H54 (cell line): ENCODE data around the gene TOPBP1.
"Not testable (repeated sequence)": the region's sequence is repeated elsewhere in the genome, so short reads cannot be mapped to it uniquely, and the experiment has no call there.

ENCODE experiments used
- DNase-seq: peaks from one replicate; pipeline ENCODE4 v3.0.0; 2011; ENCODE audit warnings: low spot score, mixed read lengths; ENCODE audit not compliant: insufficient read length
- FAIRE-seq: peaks from 3 replicates; lab custom pipeline; 2011; peaks lifted over from hg19 to GRCh38; lab: Jason Lieb, UNC
- POLR2A ChIP-seq: IDR thresholded peaks from 2 replicates; pipeline ENCODE4 v1.6.1; 2011; ENCODE audit warnings: low read depth, mild to moderate bottlenecking, low read length

TOPBP1 gene

DNA sequence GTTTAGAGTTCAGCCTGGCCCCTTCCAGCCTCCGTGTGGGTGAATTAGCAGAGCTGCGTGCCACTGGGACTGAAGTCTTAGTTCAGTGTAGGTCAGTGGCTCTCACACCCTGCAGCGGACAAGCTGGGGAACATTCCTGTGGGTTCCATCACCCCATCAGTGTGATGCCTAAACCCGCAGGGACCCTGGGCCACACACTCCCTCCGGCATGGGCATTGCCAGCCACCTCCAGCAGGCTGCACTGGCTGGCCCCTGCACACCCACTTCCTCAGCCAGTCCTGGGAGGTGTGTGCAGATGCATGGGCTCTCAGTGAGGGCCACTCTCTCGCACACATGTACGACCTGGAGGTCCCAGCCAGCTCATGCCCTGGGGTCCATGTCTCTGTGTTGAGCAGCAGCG, 32.1 kb upstream of the TOPBP1 start:
- no peak for TF ChIP-seq POLR2A
- no peak for DNase-seq
- no peak for FAIRE-seq

- TF ChIP-seq POLR2A = no peak
- DNase-seq (no peak), FAIRE-seq (no peak)
These were observed 31.0 kb upstream of the TOPBP1 start for GRCh38 chr3:133692759-133693158.

DNA sequence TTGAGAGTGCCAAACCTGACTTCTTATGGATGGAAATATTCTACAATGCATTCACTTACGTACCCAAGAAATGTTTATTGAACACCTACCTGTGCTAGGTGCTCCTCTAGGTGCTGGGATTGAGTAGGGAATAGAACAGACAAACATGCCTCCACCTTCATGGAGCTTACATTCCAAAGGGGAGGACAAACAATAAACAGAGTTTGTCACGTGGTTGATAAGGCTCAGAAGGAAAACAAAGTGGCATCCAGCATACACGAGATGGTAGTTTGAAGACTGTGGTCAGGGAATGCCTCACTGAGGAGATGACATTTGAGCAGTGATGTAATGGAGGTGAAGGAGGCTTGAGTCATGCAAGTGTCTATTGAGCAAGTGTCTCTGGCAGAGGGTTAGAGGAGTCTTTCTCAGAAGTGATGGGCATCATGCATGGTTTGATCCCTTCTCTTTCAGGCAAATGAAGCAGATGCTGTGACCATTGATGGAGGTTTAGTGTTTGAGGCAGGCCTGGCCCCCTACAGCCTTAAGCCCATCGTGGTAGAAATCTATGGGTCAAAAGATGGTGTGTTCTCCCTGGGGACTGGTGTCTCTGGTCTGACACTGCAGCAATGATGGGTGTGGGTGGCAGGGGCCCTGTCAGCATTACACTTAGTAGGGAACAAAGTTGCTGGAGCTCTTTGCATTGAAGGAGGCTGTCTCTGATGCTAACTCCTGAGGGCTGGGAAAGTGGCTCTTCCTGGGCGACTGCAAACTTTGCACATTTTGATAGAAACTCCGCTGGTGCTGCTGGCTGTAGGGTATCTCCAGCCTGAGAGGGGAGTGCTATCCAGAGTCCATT, 29.7 kb upstream of the TOPBP1 start:
- no peak for TF ChIP-seq POLR2A
- FAIRE-seq = no peak
- no peak for DNase-seq

DNA sequence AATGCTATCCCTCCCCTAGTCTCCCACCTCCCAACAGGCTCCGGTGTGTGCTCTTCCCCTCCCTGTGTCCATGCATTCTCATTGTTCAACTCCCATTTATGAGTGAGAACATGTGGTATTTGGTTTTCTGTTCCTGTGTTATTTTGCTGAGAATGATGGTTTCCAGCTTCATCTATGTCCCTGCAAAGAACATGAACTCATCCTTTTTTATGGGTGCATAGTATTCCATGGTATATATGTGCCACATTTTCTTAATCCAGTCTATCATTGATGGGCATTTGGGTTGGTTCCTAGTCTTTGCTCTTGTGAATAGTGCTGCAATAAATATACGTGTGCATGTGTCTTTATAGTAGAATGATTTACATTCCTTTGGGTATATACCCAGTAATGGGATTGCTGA, 16.3 kb upstream of the TOPBP1 start:
- not testable (repeated sequence) for DNase-seq, FAIRE-seq

GRCh38 chr3:133676336-133677118, 14.8 kb upstream of the TOPBP1 start:
- DNase-seq (no peak), FAIRE-seq (no peak)
- no peak for TF ChIP-seq POLR2A

- no peak for TF ChIP-seq POLR2A
- DNase-seq (no peak), FAIRE-seq (no peak)
These were observed 14.0 kb upstream of the TOPBP1 start for GRCh38 chr3:133675631-133676335.

GRCh38 chr3:133674290-133674919, 12.7 kb upstream of the TOPBP1 start:
- DNase-seq (no peak), FAIRE-seq (no peak)
- TF ChIP-seq POLR2A = no peak

DNA sequence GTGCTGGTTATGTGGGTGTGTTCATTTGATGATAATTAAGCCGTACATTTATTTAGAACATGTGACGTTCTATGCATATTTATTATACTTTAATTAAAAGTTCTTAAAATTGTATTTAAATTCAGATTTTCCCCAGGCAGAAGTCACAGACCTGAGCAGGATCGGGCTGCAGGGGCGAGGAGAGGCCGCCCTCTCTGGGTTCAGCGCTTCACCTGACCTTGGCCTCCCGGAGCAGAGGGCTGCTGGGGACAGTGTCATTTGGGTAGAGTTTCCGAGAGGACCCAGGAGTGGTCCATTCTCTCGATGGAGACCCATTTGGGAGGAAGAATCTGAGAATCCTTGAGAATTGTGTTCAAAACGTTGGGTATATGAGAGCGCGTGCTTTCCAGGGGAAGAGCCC, 12.0 kb upstream of the TOPBP1 start:
- no peak for FAIRE-seq
- DNase-seq = no peak
- no peak for TF ChIP-seq POLR2A

- DNase-seq (no peak), FAIRE-seq (no peak)
- no peak for TF ChIP-seq POLR2A
These were observed 10.7 kb upstream of the TOPBP1 start for GRCh38 chr3:133672461-133672860.

DNA sequence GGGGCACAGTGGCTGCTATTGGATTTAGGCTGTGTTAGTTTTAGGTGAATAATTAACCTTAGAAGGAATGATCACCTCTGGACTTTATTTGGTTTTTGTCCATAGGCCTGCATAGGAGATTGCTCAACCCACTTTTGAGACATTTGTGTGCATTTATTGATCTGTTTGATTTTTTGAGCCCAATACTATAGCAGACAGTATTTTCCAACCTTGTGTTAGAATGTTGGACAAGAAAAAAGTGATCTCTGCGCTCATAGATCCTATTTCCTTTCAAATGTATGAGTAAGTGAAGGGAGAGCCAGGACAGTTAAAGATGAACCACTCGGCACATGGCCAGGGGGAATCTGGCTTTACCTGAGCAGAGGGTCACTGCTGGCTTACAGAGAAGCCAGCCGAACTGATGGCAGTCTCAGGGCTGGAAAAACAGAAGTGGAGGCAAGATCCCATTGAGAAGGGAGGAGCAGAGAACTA, 8.8 kb upstream of the TOPBP1 start:
- DNase-seq (no peak), FAIRE-seq (no peak)
- TF ChIP-seq POLR2A = no peak

DNA sequence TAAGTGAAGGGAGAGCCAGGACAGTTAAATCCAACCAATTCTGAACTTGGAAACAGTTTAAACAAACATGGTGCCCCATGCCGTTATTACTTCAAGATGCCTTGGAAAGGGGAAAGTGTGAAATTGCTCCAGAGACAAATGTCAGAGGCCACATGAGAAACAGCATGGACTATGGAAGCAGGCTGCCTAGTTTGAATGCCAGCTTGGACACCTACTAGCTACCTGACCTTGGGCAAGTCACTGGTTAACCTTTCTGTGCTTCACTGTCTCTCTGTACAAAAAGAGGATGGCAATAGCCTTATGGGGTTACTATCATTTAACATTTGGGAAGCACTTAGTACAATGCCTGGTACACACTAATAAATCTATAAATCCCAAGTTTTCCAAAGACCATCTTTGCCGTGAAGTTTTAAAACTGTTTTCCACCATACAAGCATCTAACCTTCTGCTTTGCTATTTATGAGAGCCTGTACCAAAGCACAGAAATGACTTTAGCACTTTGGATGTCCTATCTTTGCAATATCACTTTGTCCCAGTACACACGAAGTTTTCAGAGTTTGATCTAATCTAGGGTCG, 8.3 kb upstream of the TOPBP1 start:
- FAIRE-seq = no peak

GRCh38 chr3:133667118-133667517, 5.4 kb upstream of the TOPBP1 start:
- TF ChIP-seq POLR2A = no peak
- DNase-seq (no peak), FAIRE-seq (no peak)

More for the DNA sequence above, 8.3 kb upstream of the TOPBP1 start:
- TF ChIP-seq POLR2A = no peak
- DNase-seq = no peak

DNA sequence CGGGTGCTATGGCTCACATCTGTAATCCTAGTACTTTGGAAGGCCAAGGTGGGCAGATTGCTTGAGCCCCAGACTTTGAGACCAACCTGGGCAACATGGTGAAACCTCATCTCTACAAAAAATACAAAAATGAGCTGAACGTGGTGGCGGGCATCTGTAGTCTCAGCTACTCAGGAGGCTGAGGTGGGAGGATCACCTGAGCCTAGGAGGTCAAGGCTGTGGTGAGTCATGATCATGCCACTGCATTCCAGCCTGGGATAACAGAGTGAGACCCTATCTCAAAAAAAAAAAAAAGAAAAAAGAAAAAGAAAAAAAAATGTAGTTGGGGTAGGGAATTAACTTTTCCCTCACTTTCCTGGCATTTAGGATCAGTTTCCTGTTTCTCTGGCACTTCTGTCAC, 3.4 kb upstream of the TOPBP1 start:
- not testable (repeated sequence) for DNase-seq, FAIRE-seq
